ENCODE data around the gene PLEKHG5.

- TF ChIP-seq, protein P1, sequence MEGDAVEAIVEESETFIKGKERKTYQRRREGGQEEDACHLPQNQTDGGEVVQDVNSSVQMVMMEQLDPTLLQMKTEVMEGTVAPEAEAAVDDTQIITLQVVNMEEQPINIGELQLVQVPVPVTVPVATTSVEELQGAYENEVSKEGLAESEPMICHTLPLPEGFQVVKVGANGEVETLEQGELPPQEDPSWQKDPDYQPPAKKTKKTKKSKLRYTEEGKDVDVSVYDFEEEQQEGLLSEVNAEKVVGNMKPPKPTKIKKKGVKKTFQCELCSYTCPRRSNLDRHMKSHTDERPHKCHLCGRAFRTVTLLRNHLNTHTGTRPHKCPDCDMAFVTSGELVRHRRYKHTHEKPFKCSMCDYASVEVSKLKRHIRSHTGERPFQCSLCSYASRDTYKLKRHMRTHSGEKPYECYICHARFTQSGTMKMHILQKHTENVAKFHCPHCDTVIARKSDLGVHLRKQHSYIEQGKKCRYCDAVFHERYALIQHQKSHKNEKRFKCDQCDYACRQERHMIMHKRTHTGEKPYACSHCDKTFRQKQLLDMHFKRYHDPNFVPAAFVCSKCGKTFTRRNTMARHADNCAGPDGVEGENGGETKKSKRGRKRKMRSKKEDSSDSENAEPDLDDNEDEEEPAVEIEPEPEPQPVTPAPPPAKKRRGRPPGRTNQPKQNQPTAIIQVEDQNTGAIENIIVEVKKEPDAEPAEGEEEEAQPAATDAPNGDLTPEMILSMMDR (IDR thresholded peaks at IDR 0.05), result no peak
- TF ChIP-seq ZFX (IDR thresholded peaks at IDR 0.05; ENCODE audit: borderline replicate concordance), result no peak
These were observed 64.5 kb downstream of the PLEKHG5 start for GRCh38 chr1:6426972-6427350.
